ENCODE measurements around the gene TNN. TPM values are rescaled to one million over a fixed set of nuclear protein-coding genes. Genes with fewer than 3 reads are reported as not detected.

Gene TNN
- total RNA-seq, 1 experiment from 2014 or later = not detected

DNA sequence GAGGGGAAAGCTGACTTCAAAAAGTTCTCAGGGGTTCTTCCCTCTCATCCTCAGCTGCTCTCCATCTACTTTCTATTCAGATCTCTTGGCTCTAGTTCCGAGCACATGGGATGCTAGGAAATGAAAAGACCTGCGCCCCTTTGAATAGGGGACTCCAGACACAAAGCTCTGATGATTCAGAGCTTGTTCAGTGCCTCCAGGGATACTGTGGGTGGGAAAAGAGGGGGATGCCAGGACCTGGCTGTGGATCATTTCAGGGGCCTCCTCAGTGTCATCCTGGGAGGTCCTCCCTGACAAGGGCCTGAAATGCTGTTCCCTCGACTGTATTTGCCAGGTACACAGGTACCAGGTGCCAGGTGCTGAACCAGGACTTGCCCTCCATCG is 125.9 kb downstream of the TNN start:
- DNase-seq (ENCODE audit: low spot score) = no peak
- H3K9me3 ChIP-seq (ENCODE audit: low read depth, low read length, poor library complexity, severe bottlenecking) = no peaks in the 10 kb centered on the region
- H3K4me3 ChIP-seq (ENCODE audit: low read depth, low read length, poor library complexity, severe bottlenecking) = no peak overlapping the region
- H3K36me3 ChIP-seq (ENCODE audit: insufficient read depth, low read length, poor library complexity, severe bottlenecking) = no peaks in the 10 kb centered on the region
- BruUV-seq (replicated peaks) = no TSS peak
- H3K27ac ChIP-seq (ENCODE audit: low read depth, low read length, poor library complexity, severe bottlenecking) = no peak overlapping the region
- TF ChIP-seq EZH2 (IDR thresholded peaks at IDR 0.05; ENCODE audit: borderline replicate concordance, low read depth, low read length, poor library complexity, severe bottlenecking) (no peak), CTCF (conservative IDR thresholded peaks at IDR 0.05; ENCODE audit: low read depth, low read length) (no peak)
- ChIA-PET POLR2A (ENCODE audit: low non-redundant PET) (no interaction called here), CTCF (no interaction called here)
- peaks cover 56% of the 10 kb centered on the region for H3K27me3 ChIP-seq (replicated peaks; ENCODE audit: insufficient read depth, low read depth, low read length, poor library complexity)
- intact Hi-C loops (cut with micrococcal nuclease; ENCODE audit: unreplicated experiment) = no loop called here
- no peaks in the 10 kb centered on the region for H3K4me1 ChIP-seq (ENCODE audit: insufficient read depth, low read length, poor library complexity, severe bottlenecking)

DNA sequence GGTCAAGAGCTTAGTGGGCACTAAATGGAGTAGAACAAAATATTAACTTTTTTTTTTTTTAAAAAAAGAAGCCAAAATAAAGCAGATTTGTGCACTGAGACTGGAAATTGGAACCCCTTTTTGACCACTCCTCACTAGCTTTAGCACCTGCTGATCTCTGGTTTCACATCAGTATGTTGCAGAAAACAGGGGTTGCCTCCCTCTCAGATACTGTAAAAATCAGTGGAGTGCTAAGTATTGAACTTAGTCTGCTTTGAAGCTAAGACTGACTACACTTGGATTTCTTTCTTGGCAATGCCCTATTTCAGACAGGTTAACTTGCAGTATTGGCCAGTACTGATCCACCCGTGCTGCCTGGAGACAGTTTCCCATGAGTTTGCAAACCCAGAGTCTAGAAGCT is 127.6 kb downstream of the TNN start:
- Histone ChIP-seq H3K9me3 (ENCODE audit: low read depth, low read length, poor library complexity, severe bottlenecking) (no peaks in the 10 kb centered on the region), H3K27ac (ENCODE audit: low read depth, low read length, poor library complexity, severe bottlenecking) (no peak overlapping the region), H3K4me1 (ENCODE audit: insufficient read depth, low read length, poor library complexity, severe bottlenecking) (no peaks in the 10 kb centered on the region), H3K4me3 (ENCODE audit: low read depth, low read length, poor library complexity, severe bottlenecking) (no peak overlapping the region), H3K36me3 (ENCODE audit: insufficient read depth, low read length, poor library complexity, severe bottlenecking) (no peaks in the 10 kb centered on the region), H3K27me3 (replicated peaks; ENCODE audit: insufficient read depth, low read depth, low read length, poor library complexity) (peaks cover 63% of the 10 kb centered on the region)
- TF ChIP-seq EZH2 (IDR thresholded peaks at IDR 0.05; ENCODE audit: borderline replicate concordance, low read depth, low read length, poor library complexity, severe bottlenecking) = no peak
- no peak for TF ChIP-seq CTCF (conservative IDR thresholded peaks at IDR 0.05; ENCODE audit: low read depth, low read length)
- no TSS peak for BruUV-seq (replicated peaks)
- ChIA-PET POLR2A (ENCODE audit: low non-redundant PET) (no interaction called here), CTCF (no interaction called here)
- intact Hi-C loops (cut with micrococcal nuclease; ENCODE audit: unreplicated experiment) = no loop called here
- no peak for DNase-seq (ENCODE audit: low spot score)

DNA sequence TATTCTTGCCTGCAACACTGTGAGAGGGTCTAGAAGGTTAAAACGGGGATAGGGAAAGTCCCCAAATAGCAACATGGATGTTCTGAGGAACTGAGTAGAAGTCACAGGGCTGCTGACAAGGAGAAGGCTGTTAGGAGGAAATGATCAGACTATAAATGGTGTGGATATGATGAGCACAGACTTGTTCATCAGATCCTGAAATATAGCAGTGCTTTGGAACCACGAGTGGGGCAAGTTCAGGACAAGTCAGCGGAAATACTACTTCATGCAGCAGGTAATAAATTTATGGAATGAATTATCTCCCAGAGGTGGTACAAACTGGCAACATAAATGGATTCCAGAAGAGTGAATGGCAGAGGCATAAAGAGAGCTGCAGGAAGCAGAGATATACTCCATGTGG is 128.2 kb downstream of the TNN start:
- ChIA-PET CTCF (no interaction called here), POLR2A (ENCODE audit: low non-redundant PET) (no interaction called here)
- no peak for DNase-seq (ENCODE audit: low spot score)
- Histone ChIP-seq H3K9me3 (ENCODE audit: low read depth, low read length, poor library complexity, severe bottlenecking) (no peaks in the 10 kb centered on the region), H3K4me1 (ENCODE audit: insufficient read depth, low read length, poor library complexity, severe bottlenecking) (no peaks in the 10 kb centered on the region), H3K27ac (ENCODE audit: low read depth, low read length, poor library complexity, severe bottlenecking) (no peak overlapping the region), H3K36me3 (ENCODE audit: insufficient read depth, low read length, poor library complexity, severe bottlenecking) (no peaks in the 10 kb centered on the region), H3K27me3 (replicated peaks; ENCODE audit: insufficient read depth, low read depth, low read length, poor library complexity) (peaks cover 64% of the 10 kb centered on the region), H3K4me3 (ENCODE audit: low read depth, low read length, poor library complexity, severe bottlenecking) (no peak overlapping the region)
- no TSS peak for BruUV-seq (replicated peaks)
- intact Hi-C loops (cut with micrococcal nuclease; ENCODE audit: unreplicated experiment) = no loop called here
- TF ChIP-seq CTCF (conservative IDR thresholded peaks at IDR 0.05; ENCODE audit: low read depth, low read length) (no peak), EZH2 (IDR thresholded peaks at IDR 0.05; ENCODE audit: borderline replicate concordance, low read depth, low read length, poor library complexity, severe bottlenecking) (no peak)

Data from A673 (cell line).